ENCODE measurements around the gene CDH13.

DNA sequence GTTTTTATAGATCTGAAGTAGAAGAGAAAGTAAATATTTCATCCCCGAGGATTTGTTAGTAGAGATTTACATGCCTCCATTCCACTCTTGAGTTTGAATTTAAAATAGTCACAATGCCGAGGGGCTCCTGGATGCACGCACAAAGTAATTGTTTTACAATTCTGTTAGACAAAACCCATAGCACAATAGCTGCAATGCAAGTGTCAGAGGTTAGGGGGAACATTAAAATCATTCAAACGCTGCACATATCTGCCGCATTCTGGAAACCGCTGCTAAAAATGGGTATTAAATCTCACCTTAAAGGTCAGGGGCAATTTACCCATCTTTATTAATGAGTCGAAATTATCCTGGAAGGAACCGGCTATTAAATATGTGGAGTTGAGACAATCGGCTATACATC is 652.5 kb downstream of the CDH13 start:
- TF ChIP-seq, protein P1, sequence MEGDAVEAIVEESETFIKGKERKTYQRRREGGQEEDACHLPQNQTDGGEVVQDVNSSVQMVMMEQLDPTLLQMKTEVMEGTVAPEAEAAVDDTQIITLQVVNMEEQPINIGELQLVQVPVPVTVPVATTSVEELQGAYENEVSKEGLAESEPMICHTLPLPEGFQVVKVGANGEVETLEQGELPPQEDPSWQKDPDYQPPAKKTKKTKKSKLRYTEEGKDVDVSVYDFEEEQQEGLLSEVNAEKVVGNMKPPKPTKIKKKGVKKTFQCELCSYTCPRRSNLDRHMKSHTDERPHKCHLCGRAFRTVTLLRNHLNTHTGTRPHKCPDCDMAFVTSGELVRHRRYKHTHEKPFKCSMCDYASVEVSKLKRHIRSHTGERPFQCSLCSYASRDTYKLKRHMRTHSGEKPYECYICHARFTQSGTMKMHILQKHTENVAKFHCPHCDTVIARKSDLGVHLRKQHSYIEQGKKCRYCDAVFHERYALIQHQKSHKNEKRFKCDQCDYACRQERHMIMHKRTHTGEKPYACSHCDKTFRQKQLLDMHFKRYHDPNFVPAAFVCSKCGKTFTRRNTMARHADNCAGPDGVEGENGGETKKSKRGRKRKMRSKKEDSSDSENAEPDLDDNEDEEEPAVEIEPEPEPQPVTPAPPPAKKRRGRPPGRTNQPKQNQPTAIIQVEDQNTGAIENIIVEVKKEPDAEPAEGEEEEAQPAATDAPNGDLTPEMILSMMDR (IDR thresholded peaks at IDR 0.05; ENCODE audit: low read depth, low read length, poor library complexity, severe bottlenecking): no peak
- no peak for TF ChIP-seq EZH2phosphoT487 (IDR thresholded peaks at IDR 0.05; ENCODE audit: borderline replicate concordance, low read length)

Data from DOHH2 (cell line).